HG02759 (cell line): ENCODE data around the gene UTRN.

Experiments
- ATAC-seq: cut with Tn5 transposase; IDR thresholded peaks from one replicate; pipeline ENCODE4 v1.9.1; 2021; ENCODE audit warnings: mild to moderate bottlenecking, moderate library complexity; ENCODE audit not compliant: unreplicated experiment

The UTRN gene

DNA sequence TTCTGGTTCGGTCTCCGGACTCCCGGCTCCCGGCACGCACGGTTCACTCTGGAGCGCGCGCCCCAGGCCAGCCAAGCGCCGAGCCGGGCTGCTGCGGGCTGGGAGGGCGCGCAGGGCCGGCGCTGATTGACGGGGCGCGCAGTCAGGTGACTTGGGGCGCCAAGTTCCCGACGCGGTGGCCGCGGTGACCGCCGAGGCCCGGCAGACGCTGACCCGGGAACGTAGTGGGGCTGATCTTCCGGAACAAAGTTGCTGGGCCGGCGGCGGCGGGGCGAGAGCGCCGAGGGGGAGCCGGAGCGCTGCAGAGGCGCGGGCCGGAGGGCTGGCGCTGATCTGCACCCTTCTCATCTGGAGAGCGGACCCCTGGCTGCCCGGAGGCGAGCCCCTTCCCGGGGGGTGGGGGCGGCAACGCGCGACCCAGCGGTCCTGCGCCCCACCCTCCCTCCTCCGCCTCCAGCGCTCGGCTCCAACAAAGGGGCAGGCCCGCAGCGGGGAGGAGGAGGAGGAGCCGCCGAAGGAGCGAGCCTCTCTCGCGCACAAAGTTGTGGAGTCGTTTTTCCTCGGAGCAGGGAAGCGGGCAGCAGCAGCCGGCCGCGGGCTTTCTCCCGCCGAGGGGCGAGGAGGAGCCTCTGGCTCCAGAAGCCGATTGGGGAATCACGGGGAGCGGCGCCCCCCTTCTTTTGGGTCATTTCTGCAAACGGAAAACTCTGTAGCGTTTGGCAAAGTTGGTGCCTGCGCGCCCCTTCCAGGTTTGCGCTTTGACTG, at the start of gene UTRN:
Gene UTRN, plus strand, starts transcription at position 553 of the 765 bp plus-strand sequence. CDS start 6,494 bp downstream, outside the sequence.
- peak; percentile 64 for ATAC-seq

DNA sequence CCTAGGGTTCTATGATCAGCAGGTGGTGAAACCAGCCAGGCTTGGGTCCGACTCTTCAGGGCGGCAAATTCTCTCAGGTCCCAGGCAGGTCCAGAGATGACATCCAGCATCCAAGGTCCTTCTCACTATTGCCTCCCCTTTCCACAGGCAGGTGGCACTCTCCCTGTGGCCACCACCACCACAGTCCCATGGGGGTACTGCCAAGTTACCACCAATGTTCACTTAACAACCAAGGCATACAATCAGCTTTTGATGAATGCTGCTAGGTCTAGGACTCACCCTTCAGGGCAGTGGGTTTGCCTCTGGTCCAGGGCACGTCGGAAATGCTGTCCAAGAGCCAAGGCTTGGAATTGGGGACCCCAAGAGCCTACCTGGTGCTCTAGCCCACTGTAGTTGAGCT, 40.4 kb upstream of the UTRN start:
- ATAC-seq, result no peak

DNA sequence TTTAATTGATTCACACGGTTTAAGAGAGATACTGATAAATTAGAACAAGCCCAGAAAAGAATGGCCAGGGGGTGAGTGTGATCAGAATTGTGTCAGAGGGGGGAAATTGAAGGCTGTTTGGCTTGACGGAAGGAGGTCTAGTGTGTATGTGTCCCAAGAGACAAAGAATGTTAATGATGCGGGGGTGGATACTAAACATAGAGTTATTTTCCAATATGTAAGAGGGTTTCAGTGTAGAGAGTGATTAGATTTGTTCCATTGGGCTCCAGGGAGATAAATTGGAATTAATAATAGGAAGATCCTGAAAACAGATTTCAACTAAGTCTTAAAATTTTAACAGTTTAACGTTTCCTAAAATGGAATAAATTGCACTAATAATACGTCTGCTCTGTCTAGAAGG, 38.1 kb upstream of the UTRN start:
- no peak for ATAC-seq

DNA sequence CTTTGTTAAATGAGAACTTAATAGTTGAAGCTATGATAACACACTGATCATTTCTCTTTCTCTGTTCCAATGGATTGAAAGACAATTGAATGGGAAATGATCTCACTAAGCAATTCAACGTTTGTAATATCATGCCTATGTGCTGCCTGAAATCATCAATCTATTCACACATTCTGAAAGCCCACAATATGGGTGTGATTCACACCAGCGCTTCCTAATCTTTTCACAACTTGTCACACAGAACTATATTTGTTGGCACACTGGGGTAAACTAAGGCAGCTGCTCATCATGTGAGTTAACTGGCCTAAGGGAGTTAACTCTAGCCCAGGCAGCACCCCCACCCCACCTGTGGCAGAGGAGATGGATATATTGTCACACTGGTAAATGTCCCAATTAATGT, 37.1 kb upstream of the UTRN start:
- ATAC-seq, result no peak

DNA sequence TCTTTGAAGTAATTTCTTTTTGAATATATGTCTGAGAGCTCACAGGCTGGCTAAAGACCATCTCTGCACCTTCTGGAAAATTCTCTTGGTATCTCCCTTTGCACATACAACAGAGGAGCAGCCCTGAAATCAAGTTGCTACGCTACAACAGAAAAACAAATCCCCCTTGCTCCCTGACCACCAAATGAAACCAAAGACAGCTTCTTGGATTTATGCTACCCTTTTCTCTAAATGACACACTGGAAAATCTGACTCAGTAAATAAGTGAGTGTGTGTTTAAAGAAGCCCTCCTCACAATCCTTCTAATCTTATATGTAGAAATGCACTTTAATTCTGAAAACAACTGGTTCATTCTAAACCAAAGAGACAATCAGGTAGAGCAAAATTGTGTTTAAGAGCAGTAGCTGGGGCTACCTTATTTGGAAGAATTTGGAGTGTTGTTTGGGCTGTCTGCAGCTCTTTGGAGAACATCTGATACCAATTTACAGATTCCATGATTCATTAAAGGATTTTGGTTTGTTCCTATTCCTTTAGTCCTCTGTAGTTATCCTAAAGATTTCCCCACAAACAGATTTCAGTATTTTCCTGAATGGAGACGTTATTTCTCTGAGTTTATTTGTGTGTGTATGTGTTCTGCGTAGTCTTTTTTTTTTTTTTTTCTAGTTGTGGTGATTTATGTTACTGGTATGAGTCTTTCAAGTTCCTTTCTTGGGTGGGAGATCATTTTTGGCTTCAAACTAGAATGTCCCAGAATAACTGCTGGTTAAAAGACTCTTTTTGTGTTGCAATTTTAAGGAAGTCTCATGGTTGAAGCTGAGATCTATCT, 36.4 kb upstream of the UTRN start:
- ATAC-seq, result no peak

DNA sequence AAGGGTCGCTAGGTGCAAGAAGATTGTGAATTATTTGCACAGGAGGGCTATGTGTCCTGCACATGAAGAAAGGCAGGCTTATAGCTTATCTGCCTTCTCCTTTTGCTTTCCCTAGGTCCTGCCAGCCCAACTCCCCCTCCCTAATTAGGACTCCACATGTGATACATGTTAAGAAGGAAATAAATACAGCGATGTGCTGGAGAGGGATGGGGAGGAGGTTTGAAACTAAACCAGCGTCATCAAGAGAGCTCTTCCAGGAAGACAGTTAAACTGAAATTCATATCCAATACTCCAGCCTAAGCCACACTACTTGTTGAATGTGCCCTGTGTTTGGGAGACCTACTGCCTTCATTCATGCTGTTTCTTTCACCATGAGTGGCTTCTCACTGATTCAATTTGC, 34.9 kb upstream of the UTRN start:
- no peak for ATAC-seq

DNA sequence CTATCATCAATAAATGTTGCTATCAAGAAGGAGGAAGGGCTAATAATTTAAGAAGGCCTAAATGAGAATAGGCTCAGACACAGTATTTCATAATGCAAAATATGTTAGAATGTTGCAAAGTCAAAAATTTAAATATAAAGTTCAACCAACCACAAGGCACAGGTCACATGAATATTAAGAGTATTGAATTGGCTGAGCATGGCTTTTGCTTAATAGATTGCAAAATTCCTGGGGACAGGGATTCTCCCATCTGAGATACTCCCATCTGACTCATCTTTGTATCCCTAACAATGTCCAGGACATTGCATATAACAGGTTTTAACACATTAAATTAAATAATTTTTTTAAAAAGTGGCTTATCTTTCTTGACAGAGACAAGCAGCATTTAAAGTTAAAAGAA, 32.9 kb upstream of the UTRN start:
- no peak for ATAC-seq

DNA sequence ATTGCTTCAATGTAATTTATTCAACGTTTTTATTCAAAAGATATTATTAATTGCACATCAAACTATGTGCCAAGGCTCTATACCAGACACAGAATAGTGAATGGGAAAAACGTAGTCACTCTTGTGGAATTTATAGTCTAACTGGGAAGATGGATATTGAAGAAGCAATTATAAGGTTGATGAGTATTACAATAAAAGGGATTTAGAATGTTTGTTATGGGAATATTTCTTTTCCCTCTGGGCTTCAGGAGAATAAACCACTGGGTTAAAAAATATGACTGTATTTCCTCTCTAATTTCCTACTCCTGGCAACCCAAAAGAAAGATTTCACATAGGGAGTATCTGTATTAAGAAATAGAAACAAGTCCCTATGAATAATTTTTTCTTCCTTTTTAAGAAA, 25.1 kb upstream of the UTRN start:
- ATAC-seq, result no peak

DNA sequence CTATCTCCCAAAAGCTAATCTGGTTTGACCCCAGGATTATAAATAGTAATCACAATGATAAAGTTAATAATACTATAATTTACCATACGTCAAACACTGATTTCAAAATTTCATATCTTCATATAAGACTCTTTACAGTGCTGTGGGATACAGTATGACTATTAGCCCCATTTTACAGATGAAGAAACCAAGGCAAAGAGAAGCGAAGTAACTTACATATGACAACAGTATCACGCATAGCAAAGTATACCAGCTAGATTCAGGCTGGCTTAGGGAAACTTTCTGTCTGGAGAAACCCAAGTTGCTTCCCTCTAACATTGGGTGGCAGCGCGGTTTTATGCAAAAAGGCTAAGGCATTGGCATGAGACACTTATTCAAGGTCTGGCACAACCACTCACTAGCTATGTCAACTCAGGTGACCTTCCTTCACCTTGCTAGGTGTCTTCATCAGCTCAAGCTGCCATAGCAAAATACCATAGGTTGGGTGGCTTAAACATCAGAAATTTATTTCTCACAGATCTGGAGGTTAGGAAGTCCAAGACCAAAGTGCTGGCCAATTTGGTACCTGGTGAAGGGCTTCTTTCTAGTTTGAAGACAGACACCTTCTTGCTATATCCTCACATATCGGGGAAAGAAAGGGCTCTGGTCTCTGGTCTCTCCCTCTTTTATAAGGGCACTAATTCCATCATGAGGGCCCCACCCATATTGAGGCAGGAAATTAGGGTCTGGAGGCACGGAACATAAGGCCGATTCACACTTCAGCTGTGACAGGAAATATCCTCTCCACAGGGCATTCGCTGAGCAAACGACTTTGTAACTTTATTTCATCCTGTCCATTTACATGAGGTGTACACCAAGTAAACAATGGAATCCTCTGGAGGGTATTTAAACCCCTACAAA, 22.4 kb upstream of the UTRN start:
- no peak for ATAC-seq

DNA sequence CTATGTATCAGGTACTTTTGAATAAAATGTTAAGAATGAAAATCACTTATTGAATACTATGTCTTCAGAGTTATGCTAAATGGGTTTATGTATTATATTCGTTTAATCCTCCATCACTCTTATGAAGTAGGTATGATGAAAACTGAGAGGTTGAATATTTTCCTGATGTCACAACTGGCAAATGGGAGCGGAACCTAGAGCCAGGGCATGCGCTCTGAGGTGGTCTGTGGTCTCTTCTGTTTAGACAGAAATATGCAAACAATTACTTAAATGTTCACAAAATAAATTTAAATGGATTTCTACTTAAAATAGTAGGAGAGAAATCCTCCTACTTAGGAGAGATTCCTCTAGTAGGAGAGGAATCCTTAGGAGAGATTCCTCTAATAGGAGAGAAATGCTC, 21.3 kb upstream of the UTRN start:
- no peak for ATAC-seq

DNA sequence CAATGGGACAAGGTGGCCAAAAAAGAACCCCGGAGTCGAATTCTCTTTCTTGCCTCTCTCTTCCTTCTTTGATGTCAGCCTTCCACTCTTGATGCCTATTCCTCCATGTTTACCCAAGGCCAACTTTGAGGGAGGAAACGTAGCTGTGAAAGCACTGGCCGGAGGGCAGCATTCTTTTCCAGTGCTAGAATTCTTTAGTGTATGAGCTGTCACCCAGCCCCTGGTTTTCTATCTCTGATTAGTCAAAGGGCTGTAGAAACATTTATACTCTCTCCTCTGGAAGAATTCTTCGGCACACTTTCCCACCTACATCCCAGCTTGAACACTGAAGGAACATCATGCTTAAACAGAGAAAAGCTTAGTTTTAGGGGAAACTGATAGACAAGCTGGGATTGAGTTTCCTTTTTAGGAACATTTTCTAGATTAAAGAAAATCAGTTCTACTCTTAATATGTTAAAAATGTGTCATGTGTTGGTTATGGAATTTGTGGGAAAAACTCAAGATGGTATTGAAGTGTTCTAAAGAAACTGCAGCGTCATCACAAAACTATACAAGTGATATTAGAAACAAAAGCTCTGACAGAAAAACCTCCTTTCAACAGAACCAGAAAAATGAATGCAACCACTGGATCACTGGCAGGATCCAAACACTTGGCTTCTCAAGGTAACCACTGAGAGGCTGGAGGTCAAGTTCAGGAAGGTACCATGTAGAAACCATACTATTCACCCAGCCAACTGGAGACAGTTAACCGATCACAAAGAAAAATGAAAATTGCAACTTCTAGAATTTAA, 20.7 kb upstream of the UTRN start:
- ATAC-seq, result no peak

DNA sequence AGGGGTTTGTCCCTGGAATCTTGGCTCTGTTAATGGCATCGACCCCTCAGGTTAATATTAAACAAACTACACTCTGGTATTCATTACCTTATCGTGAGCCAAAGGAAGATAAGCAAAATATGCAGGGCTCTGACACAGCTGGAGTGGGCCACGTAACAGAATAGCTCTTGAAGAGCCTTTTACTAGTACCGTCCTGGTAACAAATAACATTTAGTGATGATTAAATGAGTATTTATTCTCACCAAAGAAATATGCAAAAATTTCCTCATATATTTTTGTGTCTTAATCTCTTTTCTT, 20.1 kb upstream of the UTRN start:
- ATAC-seq, result no peak

DNA sequence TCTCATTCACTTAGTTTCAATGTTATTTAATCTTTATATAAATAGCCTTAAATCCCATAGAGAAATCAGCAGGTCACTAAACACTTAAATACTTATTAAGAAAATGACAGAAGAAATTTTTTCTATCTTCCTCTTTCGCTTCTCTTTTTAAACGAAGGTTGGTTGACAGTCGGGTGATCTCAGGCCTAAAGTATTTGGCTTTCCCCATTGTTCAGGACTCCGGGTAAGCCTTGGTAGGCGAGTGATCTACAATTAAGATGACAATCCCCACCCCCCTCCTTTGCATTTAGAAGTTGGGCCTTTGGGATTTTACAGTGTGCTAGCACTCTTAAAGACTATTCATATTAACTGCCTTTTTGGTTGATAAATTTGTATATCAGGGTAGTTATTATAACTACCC, 19.7 kb upstream of the UTRN start:
- ATAC-seq, result peak; percentile 90

DNA sequence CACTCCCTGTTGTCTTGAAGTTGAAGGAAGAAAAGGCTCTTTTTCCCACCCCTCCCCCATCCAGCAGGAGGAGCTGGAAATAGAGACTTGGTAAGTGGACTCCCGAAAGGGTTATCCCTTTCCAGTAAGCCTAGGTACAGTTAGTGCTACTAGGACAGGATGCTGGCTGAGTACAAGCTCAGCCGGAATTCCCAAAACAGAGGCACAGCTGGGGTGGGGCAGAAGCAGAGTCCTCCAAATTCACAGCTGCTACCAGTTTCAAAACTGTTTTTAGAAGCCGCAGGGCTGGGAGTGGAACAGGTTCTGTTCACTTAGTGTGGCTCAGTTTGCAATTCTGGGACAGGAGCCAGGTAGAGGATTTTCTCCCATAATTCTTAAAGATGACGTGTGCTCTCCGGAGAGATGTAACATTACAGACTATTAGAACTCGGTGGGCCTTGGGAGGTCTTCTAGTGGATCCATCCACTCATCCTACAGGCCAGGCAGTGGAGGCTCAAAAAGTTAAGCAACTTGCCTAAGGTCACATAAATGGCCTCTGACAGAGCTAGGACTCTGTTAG, 19.0 kb upstream of the UTRN start:
- ATAC-seq, result no peak

DNA sequence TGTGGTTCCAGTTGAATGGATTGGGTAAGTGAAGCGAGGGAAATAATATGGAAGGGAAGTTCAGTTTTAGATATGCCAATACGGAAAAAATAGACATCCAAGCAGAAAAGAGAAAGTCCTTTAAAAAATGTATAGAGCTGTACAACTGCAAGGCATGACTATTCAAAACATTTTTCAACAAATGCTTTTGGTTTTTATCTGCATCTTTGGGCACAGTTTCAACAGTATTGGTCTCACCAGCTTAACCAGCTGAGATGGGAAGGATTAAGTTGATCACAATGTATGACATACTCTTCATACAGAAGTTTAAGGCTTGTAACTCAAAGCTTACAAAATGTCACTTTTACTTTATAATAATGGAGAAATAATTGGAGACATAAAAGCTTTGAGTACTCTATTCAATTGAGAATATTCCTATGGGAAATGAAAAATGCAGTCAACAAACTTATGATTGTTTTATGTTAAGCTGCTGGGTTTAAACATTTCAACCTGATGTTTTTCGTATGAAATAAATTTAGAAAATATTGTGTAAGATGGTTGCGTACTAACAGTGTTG, 16.3 kb upstream of the UTRN start:
- ATAC-seq, result no peak

DNA sequence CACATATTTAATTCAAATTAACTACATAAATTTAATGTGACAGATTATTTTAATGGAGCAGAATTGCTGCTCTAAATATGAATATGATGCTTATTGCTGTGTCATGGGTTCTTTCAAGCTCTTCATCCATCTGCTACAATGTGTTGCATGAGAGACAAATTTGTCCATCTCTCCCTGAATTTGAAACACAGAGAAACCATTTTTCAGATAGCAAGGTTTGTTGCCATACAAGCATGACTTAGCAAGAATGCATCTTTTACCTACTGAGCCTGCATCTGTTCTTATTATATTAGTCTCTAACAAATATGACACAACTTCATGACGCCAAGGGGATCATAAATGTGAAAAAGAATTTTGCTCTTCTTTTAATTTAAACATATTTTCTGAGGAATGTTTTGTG, 8.0 kb upstream of the UTRN start:
- ATAC-seq, result no peak

DNA sequence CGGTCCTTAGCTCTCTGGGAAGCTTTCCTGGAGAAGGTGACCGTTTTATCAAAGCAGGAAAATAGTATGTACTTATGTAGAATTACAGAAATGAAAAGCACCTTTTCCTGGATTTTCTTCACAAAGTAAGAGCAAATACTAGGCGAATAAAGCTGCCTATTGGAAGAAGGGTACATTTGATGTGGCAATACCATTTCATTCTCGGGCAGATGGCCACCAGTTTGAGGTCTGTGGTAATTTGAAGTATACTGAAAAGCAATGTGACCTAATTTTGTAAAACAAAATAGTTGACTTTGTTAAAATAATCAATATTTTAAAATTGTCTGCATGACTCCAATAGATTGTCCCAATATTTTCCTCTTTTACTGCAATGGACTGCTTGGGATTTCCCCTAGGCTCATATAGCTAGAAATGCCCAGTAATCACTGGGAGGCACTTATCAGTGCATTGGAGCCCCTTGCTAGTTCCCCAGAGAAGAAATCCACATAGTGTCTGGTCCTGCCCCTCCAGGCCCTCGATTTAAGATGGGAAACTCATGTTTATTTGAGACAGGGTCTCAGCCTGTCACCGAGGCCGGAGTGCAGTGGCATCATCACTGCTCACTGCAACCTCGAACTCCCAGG, 7.4 kb upstream of the UTRN start:
- ATAC-seq, result no peak

DNA sequence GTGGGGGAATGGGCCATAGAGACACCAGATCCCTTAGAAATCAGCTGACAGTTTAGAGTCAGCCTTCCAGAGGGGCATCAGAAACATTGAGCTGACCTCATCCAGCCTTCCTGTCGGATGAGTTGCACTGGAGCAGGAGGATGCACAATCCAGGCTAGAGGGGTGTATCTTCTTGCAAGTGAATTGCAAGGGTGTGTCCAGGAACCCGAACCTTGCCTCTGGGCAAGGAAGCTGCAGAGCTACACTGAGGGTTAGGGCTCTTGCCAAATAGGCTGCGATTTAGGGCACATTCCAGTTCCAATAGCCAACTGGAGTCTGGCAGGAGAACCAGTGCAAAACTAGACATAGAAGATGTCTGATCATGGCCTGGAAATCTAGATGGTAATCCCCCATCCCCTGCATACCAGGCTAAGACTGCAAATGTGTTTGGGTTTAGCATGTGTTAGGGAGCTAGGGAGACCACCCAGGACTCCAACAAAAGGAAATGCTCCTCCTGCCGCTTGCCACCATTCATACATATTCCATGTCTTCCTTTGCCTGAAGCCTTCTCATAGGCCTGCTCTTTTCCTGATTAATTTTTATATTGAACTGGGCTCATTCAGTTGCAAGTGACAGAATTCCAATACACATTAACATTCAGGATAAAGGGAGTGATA, 6.3 kb upstream of the UTRN start:
- ATAC-seq, result no peak

DNA sequence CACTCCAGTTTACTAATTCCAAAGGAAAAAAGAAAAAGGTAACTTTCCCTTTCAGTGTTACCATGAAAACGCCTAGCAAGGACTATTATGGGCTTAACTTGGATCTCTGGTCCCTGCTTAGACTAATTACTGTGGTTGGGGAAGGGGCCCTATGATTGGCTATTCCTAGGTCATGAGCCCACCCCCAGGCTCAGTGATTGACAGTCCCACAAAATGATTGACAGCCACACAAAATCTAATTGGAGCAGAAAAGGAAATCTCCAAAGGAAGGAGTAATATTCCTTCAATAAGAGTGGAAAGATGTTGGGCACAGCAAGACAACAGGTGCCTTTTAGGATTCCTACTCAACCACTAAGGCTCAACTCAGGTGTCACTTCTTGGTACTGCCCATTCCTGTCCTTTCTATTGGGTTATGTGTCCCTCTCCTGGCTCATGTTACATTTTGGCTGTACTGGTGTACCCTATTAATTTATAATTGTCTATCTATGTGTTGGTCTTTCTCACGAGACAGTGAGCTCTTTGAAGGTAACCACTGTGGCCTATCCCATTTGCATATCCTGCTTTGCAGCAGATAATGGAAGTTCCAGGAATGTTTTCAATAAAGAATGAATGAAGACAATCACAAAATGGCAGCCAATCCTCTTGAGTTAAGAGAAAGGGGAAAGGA, 5.5 kb upstream of the UTRN start:
- ATAC-seq, result no peak
